Naive thymus-derived CD4-positive, alpha-beta T cell (primary cell): ENCODE measurements around the gene DNAH11. TPM values are rescaled to one million over a fixed set of nuclear protein-coding genes. Genes with fewer than 3 reads are reported as not detected.

Source experiments
- ATAC-seq: fragments of 150-1000 bp; cut with Tn5 transposase; 2 replicates; pipeline ENCODE4 v1.10.0; 2021; ENCODE audit warnings: mild to moderate bottlenecking, moderate library complexity
- CTCF ChIA-PET: fragments of 350-600 bp; sonication (Branson Sonifier 250); formaldehyde crosslinking; loops from one replicate; lab custom pipeline; 2021; ENCODE audit warnings: antibody characterized with exemption; lab: Charles Lee
- POLR2A ChIA-PET: fragments of 350-600 bp; sonication (Branson Sonifier 250); formaldehyde crosslinking; loops from one replicate; lab custom pipeline; 2021; ENCODE audit warnings: antibody characterized with exemption, inconsistent platforms; lab: Charles Lee
- DNase-seq, 9 donors: peaks; one replicate each; pipeline versions ENCODE4 v3.0.0 to v3.0.0-alpha.2; 2020 to 2022; ENCODE audit warnings: mixed read lengths in 1 of 9
- H3K27ac ChIP-seq: one replicate; pipeline ENCODE4 v1.7.0; 2013; ENCODE audit warnings: mild to moderate bottlenecking, low read depth, low read length, moderate library complexity
- H3K27me3 ChIP-seq, 2 donors: one replicate each; pipeline ENCODE4 v1.7.0; 2013; ENCODE audit warnings: low read length in 2 of 2, mild to moderate bottlenecking in 2 of 2, moderate library complexity in 2 of 2; ENCODE audit not compliant: control insufficient read depth in 2 of 2, insufficient read depth in 2 of 2
- H3K36me3 ChIP-seq, 3 experiments: 1 replicate in 2 of 3; 2 replicates in 1 of 3; pipeline ENCODE4 v1.7.0; 2013; ENCODE audit warnings: low read length in 3 of 3, mild to moderate bottlenecking in 3 of 3, moderate library complexity in 1 of 3; ENCODE audit not compliant: insufficient read depth in 3 of 3, control insufficient read depth in 2 of 3
- H3K4me1 ChIP-seq, 2 donors: one replicate each; pipeline ENCODE4 v1.7.0; 2013; ENCODE audit warnings: low read length in 2 of 2, mild to moderate bottlenecking in 2 of 2, moderate library complexity in 1 of 2; ENCODE audit not compliant: control insufficient read depth in 2 of 2, insufficient read depth in 2 of 2
- H3K4me3 ChIP-seq: 2 replicates; pipeline ENCODE4 v1.7.0; 2013; ENCODE audit warnings: mild to moderate bottlenecking, low read length
- H3K9me3 ChIP-seq, 3 experiments: 1 replicate in 2 of 3; 2 replicates in 1 of 3; pipeline ENCODE4 v1.7.0; 2013; ENCODE audit warnings: low read length in 3 of 3; ENCODE audit not compliant: control insufficient read depth in 2 of 3
- H3K27ac Mint-ChIP-seq, 9 donors: one replicate each; pipeline ENCODE4 v1.8.0; 2020 to 2022; ENCODE audit warnings: mixed read lengths in 9 of 9, mild to moderate bottlenecking in 8 of 9, moderate library complexity in 5 of 9, inconsistent platforms in 2 of 9
- H3K27me3 Mint-ChIP-seq, 5 donors: one replicate each; pipeline ENCODE4 v1.8.0; 2021 to 2022; ENCODE audit warnings: mixed read lengths in 5 of 5, mild to moderate bottlenecking in 1 of 5
- H3K36me3 Mint-ChIP-seq, 5 donors: one replicate each; pipeline ENCODE4 v1.8.0; 2020 to 2022; ENCODE audit warnings: mixed read lengths in 5 of 5, mild to moderate bottlenecking in 3 of 5, inconsistent platforms in 1 of 5
- H3K4me1 Mint-ChIP-seq, 7 donors: one replicate each; pipeline ENCODE4 v1.8.0; 2020 to 2022; ENCODE audit warnings: mixed read lengths in 7 of 7, mild to moderate bottlenecking in 3 of 7, inconsistent platforms in 1 of 7
- H3K4me3 Mint-ChIP-seq, 10 donors: one replicate each; pipeline ENCODE4 v1.8.0; 2020 to 2022; ENCODE audit warnings: mild to moderate bottlenecking in 10 of 10, mixed read lengths in 10 of 10, moderate library complexity in 6 of 10, inconsistent platforms in 2 of 10
- H3K9me3 Mint-ChIP-seq, 11 donors: one replicate each; pipeline ENCODE4 v1.8.0; 2020 to 2022; ENCODE audit warnings: mixed read lengths in 11 of 11, mild to moderate bottlenecking in 4 of 11, inconsistent platforms in 1 of 11, moderate library complexity in 1 of 11
- intact Hi-C, 2 donors: fragments of 100-400 bp; cut with micrococcal nuclease; formaldehyde crosslinking; loops; one replicate each; pipeline ENCODE4 v1.15.1; 2023
- polyA plus RNA-seq, 2 donors: library from polyadenylated mRNA; unstranded; fragments of 300-500 nt; fragmentation: Illumina TruSeq; gene quantifications; one replicate each; pipeline ENCODE4 v1.2.3, GENCODE V29; 2021
- total RNA-seq, 6 experiments: library from RNA in 5 of 6; stranded (reverse) in 5 of 6; gene quantifications; 1 replicate in 5 of 6; 2 replicates in 1 of 6; pipeline ENCODE4 v1.2.3 and lab custom pipeline; 2021 to 2026

The DNAH11 gene
- total and polyA plus RNA-seq, 7 experiments from 2014 or later, result 0.02 to 8.1 (median 0.22) TPM; not detected in 1

DNA sequence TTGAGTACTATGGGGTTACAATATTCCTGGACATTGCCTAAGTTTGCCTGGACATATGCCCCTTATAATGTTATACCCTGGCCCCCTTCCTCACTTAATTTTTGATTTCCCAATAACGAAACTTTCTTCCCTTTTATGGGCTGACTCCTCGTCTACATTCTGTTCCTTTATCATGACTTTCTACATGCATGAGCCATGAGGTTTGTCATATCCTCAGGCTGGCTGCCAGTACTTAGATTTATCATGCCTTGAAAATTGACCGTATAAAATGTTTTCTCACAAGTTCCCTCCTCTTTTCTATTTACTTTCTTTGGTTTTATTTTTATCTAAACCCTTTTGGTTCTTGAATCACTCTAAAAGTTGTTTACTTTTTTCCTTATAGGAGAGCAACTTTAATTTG lies 4.7 kb downstream of the DNAH11 start:
- H3K9me3 ChIP-seq, result no peaks in the 10 kb centered on the region
- H3K4me3 ChIP-seq, result no peak overlapping the region
- ChIA-PET POLR2A (no interaction called here), CTCF (no interaction called here)
- H3K27ac Mint-ChIP-seq, result no peak overlapping the region
- H3K36me3 ChIP-seq, result no peaks in the 10 kb centered on the region
- H3K4me3 Mint-ChIP-seq, result no peak overlapping the region
- DNase-seq (no peak), ATAC-seq (no peak)
- no peak overlapping the region for H3K27ac ChIP-seq
- intact Hi-C loops, result loop anchor here in 1 of 2 donors (10.0 kb wide), 1 partner anchor 217 kb away; no protein-coding TSS in a partner anchor
- no peaks in the 10 kb centered on the region for H3K4me1 ChIP-seq
- peaks cover 0 to 20% (median 0%) of the 10 kb centered on the region in 5 donors for H3K36me3 Mint-ChIP-seq
- H3K27me3 Mint-ChIP-seq, result peaks cover 23 to 40% (median 34%) of the 10 kb centered on the region in 5 donors
- H3K4me1 Mint-ChIP-seq, result peaks cover 4 to 17% (median 6%) of the 10 kb centered on the region in 7 donors
- no peaks in the 10 kb centered on the region for H3K27me3 ChIP-seq
- peaks cover 0 to 1% (median 0%) of the 10 kb centered on the region in 11 donors for H3K9me3 Mint-ChIP-seq

DNA sequence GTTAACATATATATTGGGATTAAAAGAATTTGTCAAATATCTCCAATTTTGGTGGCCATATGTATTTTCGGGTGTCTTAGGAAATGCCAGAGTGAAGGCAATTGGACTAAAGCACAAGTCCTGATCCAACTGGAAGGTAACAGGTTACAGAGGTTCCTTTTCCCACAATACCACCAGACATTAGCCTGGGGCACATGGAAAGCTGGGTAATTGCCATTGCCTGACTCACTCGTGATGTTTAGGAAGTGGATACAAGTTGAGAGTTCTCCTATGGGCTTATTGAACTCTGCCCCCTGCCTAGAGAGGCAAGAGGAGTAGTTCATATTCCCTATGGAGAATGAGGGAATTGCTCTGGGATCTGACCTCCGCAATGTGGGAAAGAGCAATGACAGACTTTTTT lies 5.7 kb downstream of the DNAH11 start:
- Mint-ChIP-seq H3K36me3 (peaks cover 0 to 24% (median 0%) of the 10 kb centered on the region in 5 donors), H3K4me3 (no peak overlapping the region), H3K27me3 (peaks cover 18 to 39% (median 29%) of the 10 kb centered on the region in 5 donors), H3K4me1 (peaks cover 4 to 16% (median 6%) of the 10 kb centered on the region in 7 donors), H3K27ac (no peak overlapping the region), H3K9me3 (peaks cover 0 to 1% (median 0%) of the 10 kb centered on the region in 11 donors)
- ChIA-PET POLR2A (no interaction called here), CTCF (no interaction called here)
- ATAC-seq, result no peak
- intact Hi-C loops, result loop anchor here in 1 of 2 donors (10.0 kb wide), 1 partner anchor 216 kb away; no protein-coding TSS in a partner anchor
- no peak overlapping the region for H3K27ac ChIP-seq
- DNase-seq, result no peak
- no peaks in the 10 kb centered on the region for H3K9me3 ChIP-seq
- no peaks in the 10 kb centered on the region for H3K4me1 ChIP-seq
- no peaks in the 10 kb centered on the region for H3K27me3 ChIP-seq
- no peaks in the 10 kb centered on the region for H3K36me3 ChIP-seq
- no peak overlapping the region for H3K4me3 ChIP-seq

DNA sequence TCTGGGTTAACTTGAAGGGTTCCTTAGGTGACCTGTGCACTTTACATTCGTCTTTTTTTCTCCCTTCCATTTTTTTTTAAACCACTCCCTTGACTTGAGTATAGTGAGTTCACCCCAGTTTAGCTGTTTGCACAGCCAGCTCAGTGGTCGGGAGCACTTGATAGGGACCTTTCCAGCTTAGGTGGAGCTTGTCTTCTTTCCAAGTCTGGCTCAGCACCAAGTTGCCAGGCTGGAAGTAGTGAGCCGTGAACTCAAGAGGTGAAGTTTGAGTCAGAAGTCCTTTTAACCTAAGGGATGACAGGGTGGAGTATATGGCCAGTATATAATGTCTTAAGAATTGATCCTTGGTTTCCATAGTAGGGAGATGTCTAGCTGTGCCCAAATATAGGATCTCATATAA lies 7.2 kb downstream of the DNAH11 start:
- Histone ChIP-seq H3K27ac (no peak overlapping the region), H3K9me3 (no peaks in the 10 kb centered on the region), H3K36me3 (no peaks in the 10 kb centered on the region), H3K4me1 (no peaks in the 10 kb centered on the region), H3K27me3 (no peaks in the 10 kb centered on the region), H3K4me3 (no peak overlapping the region)
- intact Hi-C loops, result no loop called here
- Mint-ChIP-seq H3K4me3 (no peak overlapping the region), H3K27ac (no peak overlapping the region), H3K36me3 (peaks cover 0 to 24% (median 0%) of the 10 kb centered on the region in 5 donors), H3K9me3 (no peaks in the 10 kb centered on the region), H3K4me1 (peaks cover 0 to 6% (median 0%) of the 10 kb centered on the region in 7 donors), H3K27me3 (peaks cover 8 to 25% (median 17%) of the 10 kb centered on the region in 5 donors)
- DNase-seq (no peak), ATAC-seq (no peak)
- ChIA-PET POLR2A (no interaction called here), CTCF (no interaction called here)

DNA sequence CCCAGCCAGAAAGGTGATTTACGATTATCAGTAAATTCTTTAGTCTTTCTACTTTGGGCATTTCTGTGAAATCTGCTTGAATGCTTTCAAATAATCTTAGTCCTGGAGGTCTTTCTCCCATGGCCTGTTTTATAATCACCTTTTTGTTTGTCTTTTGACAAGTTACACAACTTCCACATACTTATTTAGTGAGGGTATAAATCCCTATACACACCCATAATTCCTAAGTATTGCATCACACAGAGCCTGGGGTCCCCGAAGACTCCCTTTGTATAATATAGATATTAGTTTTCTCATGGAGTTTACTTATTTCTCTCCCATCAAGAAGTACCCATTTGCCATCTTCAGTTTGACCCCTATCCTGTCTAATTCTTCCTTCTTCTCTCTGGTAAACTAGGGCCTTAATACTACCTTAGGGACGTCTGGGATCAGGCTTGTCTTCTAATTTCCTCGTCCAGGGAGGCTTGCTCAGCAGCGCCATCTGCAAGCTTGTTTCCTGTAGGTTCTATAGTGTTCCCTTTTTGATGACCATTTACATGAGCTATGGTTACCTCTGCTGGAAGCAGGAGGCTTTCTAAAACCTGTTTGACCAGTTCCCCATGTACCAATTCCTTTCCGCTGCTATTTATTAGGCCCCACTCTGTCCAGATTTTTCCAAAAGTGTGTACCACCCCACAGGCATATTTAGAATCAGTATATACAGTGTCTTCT lies 8.1 kb downstream of the DNAH11 start:
- Mint-ChIP-seq H3K9me3 (no peaks in the 10 kb centered on the region), H3K27ac (no peak overlapping the region), H3K27me3 (peaks cover 2 to 18% (median 11%) of the 10 kb centered on the region in 5 donors), H3K36me3 (peaks cover 0 to 19% (median 0%) of the 10 kb centered on the region in 5 donors), H3K4me3 (no peak overlapping the region), H3K4me1 (no peaks in the 10 kb centered on the region)
- no peaks in the 10 kb centered on the region for H3K4me1 ChIP-seq
- no peak overlapping the region for H3K27ac ChIP-seq
- no peaks in the 10 kb centered on the region for H3K9me3 ChIP-seq
- intact Hi-C loops, result no loop called here
- ChIA-PET CTCF (no interaction called here), POLR2A (no interaction called here)
- no peaks in the 10 kb centered on the region for H3K36me3 ChIP-seq
- no peaks in the 10 kb centered on the region for H3K27me3 ChIP-seq
- no peak for ATAC-seq
- DNase-seq, result no peak
- H3K4me3 ChIP-seq, result no peak overlapping the region

DNA sequence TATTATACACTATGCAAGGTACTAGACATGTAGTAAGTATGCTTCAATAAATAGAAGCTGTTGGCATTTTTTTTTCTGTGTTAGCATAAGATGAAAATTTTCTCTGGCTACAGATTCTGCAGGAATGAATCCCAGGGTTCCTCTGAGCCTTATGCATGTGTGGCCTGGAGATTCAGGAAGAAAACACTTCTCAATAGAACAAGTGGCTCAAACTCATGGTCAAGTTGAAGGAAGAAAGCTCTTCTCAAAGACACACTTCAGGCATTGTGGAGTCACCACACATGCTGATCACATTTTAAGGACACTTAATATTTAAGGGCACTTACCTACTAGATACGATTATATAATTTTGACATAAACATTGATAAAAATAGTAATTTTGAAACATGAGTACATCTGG lies 19.5 kb downstream of the DNAH11 start:
- DNase-seq, result no peak
- H3K9me3 Mint-ChIP-seq, result no peaks in the 10 kb centered on the region
- POLR2A ChIA-PET, result no interaction called here
- no peak overlapping the region for H3K4me3 Mint-ChIP-seq
- no peaks in the 10 kb centered on the region for H3K36me3 ChIP-seq
- H3K27ac Mint-ChIP-seq, result no peak overlapping the region
- no peaks in the 10 kb centered on the region for H3K4me1 Mint-ChIP-seq
- no peaks in the 10 kb centered on the region for H3K9me3 ChIP-seq
- CTCF ChIA-PET, result no interaction called here
- H3K27me3 ChIP-seq, result no peaks in the 10 kb centered on the region
- H3K27me3 Mint-ChIP-seq, result peaks cover 0 to 11% (median 0%) of the 10 kb centered on the region in 5 donors
- intact Hi-C loops, result no loop called here
- no peak overlapping the region for H3K27ac ChIP-seq
- ATAC-seq, result no peak
- H3K4me1 ChIP-seq, result no peaks in the 10 kb centered on the region
- H3K4me3 ChIP-seq, result no peak overlapping the region
- peaks cover 0 to 21% (median 0%) of the 10 kb centered on the region in 5 donors for H3K36me3 Mint-ChIP-seq

DNA sequence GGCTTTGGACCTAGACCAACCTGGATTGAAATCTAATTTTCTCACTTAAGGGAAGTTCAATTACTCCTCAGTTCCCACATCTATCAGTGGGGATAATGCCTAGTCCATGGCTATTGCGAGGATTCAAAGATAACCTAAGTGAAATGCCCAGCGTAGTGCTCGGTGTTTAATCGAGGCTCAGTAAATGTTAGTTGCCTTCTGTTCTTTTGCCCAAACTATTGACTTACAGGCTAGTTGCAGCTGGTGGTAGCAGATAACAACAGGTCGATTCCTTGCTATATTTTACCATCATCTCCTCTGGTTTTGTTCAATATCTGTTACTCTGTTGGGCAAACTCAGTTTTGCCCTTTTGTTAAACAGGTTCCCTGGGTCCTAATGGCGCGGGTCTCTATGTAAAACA lies 22.8 kb downstream of the DNAH11 start:
- no peaks in the 10 kb centered on the region for H3K4me1 Mint-ChIP-seq
- ChIA-PET POLR2A (no interaction called here), CTCF (no interaction called here)
- H3K9me3 ChIP-seq, result no peaks in the 10 kb centered on the region
- no peak overlapping the region for H3K4me3 Mint-ChIP-seq
- no peaks in the 10 kb centered on the region for H3K27me3 ChIP-seq
- no peaks in the 10 kb centered on the region for H3K9me3 Mint-ChIP-seq
- H3K36me3 ChIP-seq, result no peaks in the 10 kb centered on the region
- H3K4me1 ChIP-seq, result no peaks in the 10 kb centered on the region
- H3K36me3 Mint-ChIP-seq, result peaks cover 0 to 8% (median 0%) of the 10 kb centered on the region in 5 donors
- no peak for DNase-seq
- H3K27me3 Mint-ChIP-seq, result peaks cover 0 to 7% (median 2%) of the 10 kb centered on the region in 5 donors
- H3K4me3 ChIP-seq, result no peak overlapping the region
- H3K27ac Mint-ChIP-seq, result no peak overlapping the region
- ATAC-seq, result no peak
- no peak overlapping the region for H3K27ac ChIP-seq
- intact Hi-C loops, result no loop called here

DNA sequence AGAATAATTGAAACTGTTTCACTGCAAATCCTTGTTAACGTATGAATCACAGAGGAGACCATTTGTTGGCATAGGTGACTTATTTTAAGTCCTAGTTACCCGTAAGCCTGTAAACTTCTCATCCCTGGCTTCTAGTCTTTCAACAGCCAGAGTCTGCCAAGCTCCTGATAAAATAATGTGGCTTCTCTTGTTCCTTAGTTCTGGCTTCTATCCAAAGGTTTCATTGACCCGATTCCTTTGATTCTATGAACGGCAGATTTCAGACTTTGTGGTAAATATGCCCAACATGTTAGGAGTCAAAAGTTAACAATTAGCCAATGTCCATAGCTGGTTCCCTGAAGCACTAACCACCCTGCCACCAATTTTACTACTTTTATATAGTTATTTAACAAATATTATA lies 23.3 kb downstream of the DNAH11 start:
- POLR2A ChIA-PET, result no interaction called here
- H3K27ac ChIP-seq, result no peak overlapping the region
- Mint-ChIP-seq H3K27ac (no peak overlapping the region), H3K27me3 (peaks cover 0 to 9% (median 2%) of the 10 kb centered on the region in 5 donors), H3K4me1 (no peaks in the 10 kb centered on the region), H3K4me3 (no peak overlapping the region), H3K9me3 (no peaks in the 10 kb centered on the region), H3K36me3 (peaks cover 0 to 8% (median 0%) of the 10 kb centered on the region in 5 donors)
- H3K36me3 ChIP-seq, result no peaks in the 10 kb centered on the region
- no peaks in the 10 kb centered on the region for H3K27me3 ChIP-seq
- CTCF ChIA-PET, result no interaction called here
- no peaks in the 10 kb centered on the region for H3K4me1 ChIP-seq
- no peak for DNase-seq
- intact Hi-C loops, result no loop called here
- ATAC-seq, result no peak
- no peak overlapping the region for H3K4me3 ChIP-seq
- H3K9me3 ChIP-seq, result no peaks in the 10 kb centered on the region
